Measurements from ENCODE around the gene GID8. TPM values are rescaled to one million over a fixed set of nuclear protein-coding genes. Genes with fewer than 3 reads are reported as not detected.

GID8 gene
- total and polyA plus RNA-seq, 9 of the 15 experiments (the other 6 are each of a cell fraction or from before 2014, with no cell fraction given) = 7.5 to 31.6 (median 22.2) TPM

GRCh38 chr20:62926229-62927127 lies 11.5 kb upstream of the GID8 start, which contains the start of gene DIDO1 (continued):
- TF ChIP-seq RNF219 (CRISPR knock-in tag; IDR thresholded peaks at IDR 0.05) (no peak), ZNF586 (CRISPR knock-in tag; conservative IDR thresholded peaks at IDR 0.05) (no peak), MYC (IDR thresholded peaks at IDR 0.05; ENCODE audit: low read depth, low read length) (peak; percentile 76), MYC (CRISPR knock-in tag; IDR thresholded peaks at IDR 0.05; ENCODE audit: borderline replicate concordance, low read depth) (no peak), ZBTB34 (CRISPR knock-in tag; IDR thresholded peaks at IDR 0.05) (no peak), ZNF197 (CRISPR knock-in tag; IDR thresholded peaks at IDR 0.05; ENCODE audit: low read depth) (no peak), NCOA6 (IDR thresholded peaks at IDR 0.05) (no peak), NFRKB (IDR thresholded peaks at IDR 0.05; ENCODE audit: low read depth) (no peak), FOXM1 (IDR thresholded peaks at IDR 0.05; ENCODE audit: low read depth) (no peak), FOXM1 (CRISPR knock-in tag; IDR thresholded peaks at IDR 0.05; ENCODE audit: low read depth) (no peak), NKRF (IDR thresholded peaks at IDR 0.05; ENCODE audit: borderline replicate concordance) (no peak), MCM5 (IDR thresholded peaks at IDR 0.05; ENCODE audit: low read depth) (no peak), ZNF354B (CRISPR knock-in tag; IDR thresholded peaks at IDR 0.05) (no peak), DEAF1 (CRISPR knock-in tag; IDR thresholded peaks at IDR 0.05) (no peak), FOXA1 (IDR thresholded peaks at IDR 0.05; ENCODE audit: borderline replicate concordance) (no peak), ZBTB5 (IDR thresholded peaks at IDR 0.05) (no peak), ZNF668 (CRISPR knock-in tag; IDR thresholded peaks at IDR 0.05) (no peak)
